ENCODE measurements around the gene AGL. TPM values are rescaled to one million over a fixed set of nuclear protein-coding genes. Genes with fewer than 3 reads are reported as not detected.

The AGL gene
- total and polyA plus RNA-seq, 12 donors, result 10.5 to 73.1 (median 54.6) TPM

- ATAC-seq, result no peak
- Histone ChIP-seq H3K36me3 (peaks cover 0 to 44% (median 15%) of the 10 kb centered on the region in 9 donors), H3K4me1 (peaks cover 0 to 11% (median 0%) of the 10 kb centered on the region in 9 donors), H3K9me3 (no peaks in the 10 kb centered on the region), H3K27ac (no peak overlapping the region), H3K27me3 (no peaks in the 10 kb centered on the region), H3K4me3 (no peak overlapping the region)
- TF ChIP-seq CTCF (IDR thresholded peaks at IDR 0.05), result no peak
- WGBS, 2 donors, result 91 to 92% methylated on average over 2 of the region's 2 CpGs
- intact Hi-C loops (cut with DNase I), result no loop called here
- DNase-seq, result no peak
Measured at GRCh38 chr1:99858286-99858685, 8.1 kb downstream of the AGL start.

GRCh38 chr1:99858881-99859280 lies 8.7 kb downstream of the AGL start:
- Histone ChIP-seq H3K27me3 (no peaks in the 10 kb centered on the region), H3K9me3 (no peaks in the 10 kb centered on the region), H3K27ac (no peak overlapping the region), H3K36me3 (peaks cover 0 to 44% (median 15%) of the 10 kb centered on the region in 9 donors), H3K4me3 (no peak overlapping the region), H3K4me1 (peaks cover 0 to 8% (median 0%) of the 10 kb centered on the region in 9 donors)
- intact Hi-C loops (cut with DNase I), result no loop called here
- no peak for TF ChIP-seq CTCF (IDR thresholded peaks at IDR 0.05)
- ATAC-seq, result no peak
- DNase-seq, result no peak

- H3K9me3 ChIP-seq, result no peaks in the 10 kb centered on the region
- WGBS, 2 donors, result 89 to 94% methylated on average over 4 of the region's 4 CpGs
- H3K4me3 ChIP-seq, result no peak overlapping the region
- no peak for TF ChIP-seq CTCF (IDR thresholded peaks at IDR 0.05)
- no peak overlapping the region for H3K27ac ChIP-seq
- H3K27me3 ChIP-seq, result no peaks in the 10 kb centered on the region
- H3K4me1 ChIP-seq, result peaks cover 0 to 4% (median 0%) of the 10 kb centered on the region in 9 donors
- DNase-seq, result no peak
- no peak for ATAC-seq
- H3K36me3 ChIP-seq, result peaks cover 0 to 51% (median 15%) of the 10 kb centered on the region in 9 donors
- intact Hi-C loops (cut with DNase I), result loop anchor here in 1 of 10 donors (10.0 kb wide), 1 partner anchor 294 kb away; no protein-coding TSS in a partner anchor
Measured at GRCh38 chr1:99860703-99861102, 10.5 kb downstream of the AGL start.

- ATAC-seq (no peak), DNase-seq (no peak)
- WGBS, 2 donors, result 95 to 96% methylated on average over 6 of the region's 6 CpGs
- no peak for TF ChIP-seq CTCF (IDR thresholded peaks at IDR 0.05)
- intact Hi-C loops (cut with DNase I), result loop anchor here in 1 of 10 donors (10.0 kb wide), 1 partner anchor 287 kb away; no protein-coding TSS in a partner anchor
- Histone ChIP-seq H3K4me1 (peaks cover 0 to 10% (median 0%) of the 10 kb centered on the region in 9 donors), H3K9me3 (no peaks in the 10 kb centered on the region), H3K4me3 (no peak overlapping the region), H3K27ac (no peak overlapping the region), H3K36me3 (peaks cover 0 to 74% (median 5%) of the 10 kb centered on the region in 9 donors), H3K27me3 (no peaks in the 10 kb centered on the region)
Measured at GRCh38 chr1:99867682-99868081, 17.5 kb downstream of the AGL start.
